ENCODE measurements around the gene RBM39.

RBM39 gene

GRCh38 chr20:35731862-35732643 is 10.0 kb downstream of the RBM39 start:
- TF ChIP-seq, protein P1, sequence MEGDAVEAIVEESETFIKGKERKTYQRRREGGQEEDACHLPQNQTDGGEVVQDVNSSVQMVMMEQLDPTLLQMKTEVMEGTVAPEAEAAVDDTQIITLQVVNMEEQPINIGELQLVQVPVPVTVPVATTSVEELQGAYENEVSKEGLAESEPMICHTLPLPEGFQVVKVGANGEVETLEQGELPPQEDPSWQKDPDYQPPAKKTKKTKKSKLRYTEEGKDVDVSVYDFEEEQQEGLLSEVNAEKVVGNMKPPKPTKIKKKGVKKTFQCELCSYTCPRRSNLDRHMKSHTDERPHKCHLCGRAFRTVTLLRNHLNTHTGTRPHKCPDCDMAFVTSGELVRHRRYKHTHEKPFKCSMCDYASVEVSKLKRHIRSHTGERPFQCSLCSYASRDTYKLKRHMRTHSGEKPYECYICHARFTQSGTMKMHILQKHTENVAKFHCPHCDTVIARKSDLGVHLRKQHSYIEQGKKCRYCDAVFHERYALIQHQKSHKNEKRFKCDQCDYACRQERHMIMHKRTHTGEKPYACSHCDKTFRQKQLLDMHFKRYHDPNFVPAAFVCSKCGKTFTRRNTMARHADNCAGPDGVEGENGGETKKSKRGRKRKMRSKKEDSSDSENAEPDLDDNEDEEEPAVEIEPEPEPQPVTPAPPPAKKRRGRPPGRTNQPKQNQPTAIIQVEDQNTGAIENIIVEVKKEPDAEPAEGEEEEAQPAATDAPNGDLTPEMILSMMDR (IDR thresholded peaks at IDR 0.05; ENCODE audit: borderline replicate concordance, control extremely low read depth, extremely low read depth, insufficient read depth, missing control alignments), result no peak
- in situ Hi-C loops (cut with MboI; ENCODE audit: low sequenced_read_pairs, unreplicated experiment), result no loop called here
- no peak for DNase-seq (ENCODE audit: low spot score)

- in situ Hi-C loops (cut with MboI; ENCODE audit: low sequenced_read_pairs, unreplicated experiment), result no loop called here
- TF ChIP-seq, protein P1 (IDR thresholded peaks at IDR 0.05; ENCODE audit: borderline replicate concordance, control extremely low read depth, extremely low read depth, insufficient read depth, missing control alignments), result no peak
- DNase-seq (ENCODE audit: low spot score), result no peak
Measured at GRCh38 chr20:35731469-35731788, 10.6 kb downstream of the RBM39 start.

- no peak for DNase-seq (ENCODE audit: low spot score)
- in situ Hi-C loops (cut with MboI; ENCODE audit: low sequenced_read_pairs, unreplicated experiment), result no loop called here
Measured at GRCh38 chr20:35730583-35731468, 11.2 kb downstream of the RBM39 start.

GRCh38 chr20:35729836-35730582 is 12.1 kb downstream of the RBM39 start:
- TF ChIP-seq, protein P1 (IDR thresholded peaks at IDR 0.05; ENCODE audit: borderline replicate concordance, control extremely low read depth, extremely low read depth, insufficient read depth, missing control alignments), result no peak
- in situ Hi-C loops (cut with MboI; ENCODE audit: low sequenced_read_pairs, unreplicated experiment), result no loop called here
- no peak for DNase-seq (ENCODE audit: low spot score)

More at GRCh38 chr20:35730583-35731468, 11.2 kb downstream of the RBM39 start:
- TF ChIP-seq, protein P1 (IDR thresholded peaks at IDR 0.05; ENCODE audit: borderline replicate concordance, control extremely low read depth, extremely low read depth, insufficient read depth, missing control alignments), result no peak

GRCh38 chr20:35729283-35729807 is 12.7 kb downstream of the RBM39 start:
- TF ChIP-seq, protein P1 (IDR thresholded peaks at IDR 0.05; ENCODE audit: borderline replicate concordance, control extremely low read depth, extremely low read depth, insufficient read depth, missing control alignments), result no peak
- no peak for DNase-seq (ENCODE audit: low spot score)
- in situ Hi-C loops (cut with MboI; ENCODE audit: low sequenced_read_pairs, unreplicated experiment), result no loop called here
